SK-N-SH (cell line): ENCODE results near the gene GPR42.

Source experiments
- ELF1 ChIP-seq: IDR thresholded peaks from 2 replicates; pipeline ENCODE4 v1.4.0; 2012
- EZH2phosphoT487 ChIP-seq: fragments of 200-600 bp; sonication (generic); IDR thresholded peaks from 2 replicates; pipeline ENCODE4 v1.6.1; 2017; ENCODE audit warnings: low read depth, mixed run types, mild to moderate bottlenecking, antibody characterized with exemption, moderate library complexity, borderline replicate concordance
- JUND ChIP-seq: IDR thresholded peaks from 2 replicates; pipeline ENCODE4 v1.4.0; 2012
- NRF1 ChIP-seq: IDR thresholded peaks from 2 replicates; pipeline ENCODE4 v1.6.1; 2012; ENCODE audit warnings: low read depth, mild to moderate bottlenecking, low read length
- POLR2AphosphoS5 ChIP-seq: IDR thresholded peaks from 2 replicates; pipeline ENCODE4 v1.6.1; 2012; ENCODE audit warnings: low read depth, low read length
- RAD21 ChIP-seq: IDR thresholded peaks from 2 replicates; pipeline ENCODE4 v1.6.1; 2012; ENCODE audit warnings: mild to moderate bottlenecking, low read length
- RFX5 ChIP-seq: IDR thresholded peaks from 2 replicates; pipeline ENCODE4 v1.6.1; 2012; ENCODE audit warnings: mild to moderate bottlenecking, improper control_type of control experiment, low read length
- TCF12 ChIP-seq: IDR thresholded peaks from 2 replicates; pipeline ENCODE4 v1.4.0; 2012
- TEAD4 ChIP-seq: IDR thresholded peaks from 2 replicates; pipeline ENCODE4 v1.4.0; 2012; ENCODE audit warnings: mild to moderate bottlenecking, borderline replicate concordance; ENCODE audit not compliant: insufficient read depth
- TF ChIP-seq, protein P1 (sequence below): fragments of 200-600 bp; sonication (generic); IDR thresholded peaks from 2 replicates; pipeline ENCODE4 v1.6.1; 2017; ENCODE audit warnings: antibody characterized with exemption, mild to moderate bottlenecking, moderate library complexity

DNA sequence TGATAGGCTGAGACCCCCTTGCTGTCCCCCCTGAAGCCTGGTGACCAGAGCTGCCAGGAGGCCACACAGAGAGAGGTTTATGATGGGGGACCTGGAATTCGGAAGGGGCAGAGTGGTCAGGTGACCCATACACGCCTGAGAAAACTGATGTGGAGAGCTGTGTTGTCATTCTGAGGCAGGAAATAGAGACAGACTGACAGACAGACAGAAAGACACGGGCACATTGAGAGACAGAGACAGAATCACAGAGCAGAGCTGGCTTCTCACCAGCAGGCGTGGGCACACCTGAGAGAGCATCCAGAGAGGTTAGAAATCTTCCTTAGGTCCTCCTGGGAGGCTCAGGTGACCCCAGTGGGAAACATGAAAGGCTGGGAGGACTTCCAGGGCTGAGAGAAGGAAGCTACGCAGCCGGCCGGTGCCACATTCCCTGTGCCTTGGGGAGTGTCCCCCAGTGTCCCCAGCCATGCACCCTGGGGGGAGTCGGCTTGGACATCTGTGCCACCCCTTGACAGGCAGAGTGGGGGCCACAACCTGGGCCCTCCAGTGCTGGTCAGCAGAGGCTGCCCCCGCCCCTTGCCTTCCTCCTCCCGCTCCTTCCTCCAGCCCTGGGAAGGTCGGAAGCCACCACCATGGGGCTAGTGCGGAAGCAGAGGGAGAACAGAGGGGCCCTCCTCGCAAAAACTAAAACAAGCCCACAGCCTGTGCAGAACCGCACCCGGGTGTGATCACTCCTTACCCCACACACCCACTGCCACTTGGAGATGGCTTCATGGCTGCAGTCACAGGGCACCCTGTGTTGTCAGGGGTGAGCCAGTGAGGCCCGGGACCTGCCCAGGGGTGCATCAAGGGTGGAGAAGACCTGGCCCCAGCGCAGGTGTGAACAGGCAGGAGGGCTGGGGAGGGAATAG is 21.0 kb upstream of the GPR42 start:
- TF ChIP-seq NRF1 (no peak), TCF12 (no peak), EZH2phosphoT487 (no peak), ELF1 (no peak), TEAD4 (no peak), RFX5 (no peak), RAD21 (no peak), POLR2AphosphoS5 (no peak), JUND (no peak)
- TF ChIP-seq, protein P1, sequence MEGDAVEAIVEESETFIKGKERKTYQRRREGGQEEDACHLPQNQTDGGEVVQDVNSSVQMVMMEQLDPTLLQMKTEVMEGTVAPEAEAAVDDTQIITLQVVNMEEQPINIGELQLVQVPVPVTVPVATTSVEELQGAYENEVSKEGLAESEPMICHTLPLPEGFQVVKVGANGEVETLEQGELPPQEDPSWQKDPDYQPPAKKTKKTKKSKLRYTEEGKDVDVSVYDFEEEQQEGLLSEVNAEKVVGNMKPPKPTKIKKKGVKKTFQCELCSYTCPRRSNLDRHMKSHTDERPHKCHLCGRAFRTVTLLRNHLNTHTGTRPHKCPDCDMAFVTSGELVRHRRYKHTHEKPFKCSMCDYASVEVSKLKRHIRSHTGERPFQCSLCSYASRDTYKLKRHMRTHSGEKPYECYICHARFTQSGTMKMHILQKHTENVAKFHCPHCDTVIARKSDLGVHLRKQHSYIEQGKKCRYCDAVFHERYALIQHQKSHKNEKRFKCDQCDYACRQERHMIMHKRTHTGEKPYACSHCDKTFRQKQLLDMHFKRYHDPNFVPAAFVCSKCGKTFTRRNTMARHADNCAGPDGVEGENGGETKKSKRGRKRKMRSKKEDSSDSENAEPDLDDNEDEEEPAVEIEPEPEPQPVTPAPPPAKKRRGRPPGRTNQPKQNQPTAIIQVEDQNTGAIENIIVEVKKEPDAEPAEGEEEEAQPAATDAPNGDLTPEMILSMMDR = no peak
